ENCODE data around the gene EFNA4.

DNA sequence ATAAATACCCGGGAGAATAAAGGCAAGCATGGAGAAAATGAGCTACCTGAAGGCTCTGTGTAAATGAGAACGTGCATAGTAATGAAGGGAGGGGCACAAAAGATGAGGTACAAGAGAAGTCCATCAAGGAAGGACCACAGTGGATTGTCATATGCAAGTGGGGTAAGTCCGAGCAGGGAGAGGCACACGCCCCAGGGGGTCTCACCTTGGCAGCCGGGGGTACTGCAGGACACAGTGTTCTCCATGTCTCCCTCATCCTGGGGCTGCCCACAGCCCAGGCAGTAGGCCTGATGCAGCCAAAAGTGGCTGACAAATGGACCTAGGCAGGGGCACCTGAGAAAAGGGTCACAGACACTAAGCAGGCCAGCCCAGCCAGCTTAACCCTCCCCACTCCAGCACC is 39.9 kb upstream of the EFNA4 start:
- no peak for TF ChIP-seq EZH2 (IDR thresholded peaks at IDR 0.05; ENCODE audit: insufficient read depth, poor library complexity, severe bottlenecking)
- no peak for TF ChIP-seq EZH2phosphoT487 (IDR thresholded peaks at IDR 0.05; ENCODE audit: insufficient read depth, low read depth)

All from GM23248 (cell line).